Jurkat, Clone E6-1 (cell line): ENCODE results near the gene MKNK1.

ENCODE experiments used
- DNase-seq: peaks from one replicate; pipeline ENCODE4 v3.0.0-alpha.2; 2011; ENCODE audit warnings: low read depth, low spot score
- H3K4me3 ChIP-seq: 2 replicates; pipeline ENCODE4 v1.5.1; 2011; ENCODE audit warnings: mild to moderate bottlenecking, low read length, control low read depth, moderate library complexity

Gene MKNK1

DNA sequence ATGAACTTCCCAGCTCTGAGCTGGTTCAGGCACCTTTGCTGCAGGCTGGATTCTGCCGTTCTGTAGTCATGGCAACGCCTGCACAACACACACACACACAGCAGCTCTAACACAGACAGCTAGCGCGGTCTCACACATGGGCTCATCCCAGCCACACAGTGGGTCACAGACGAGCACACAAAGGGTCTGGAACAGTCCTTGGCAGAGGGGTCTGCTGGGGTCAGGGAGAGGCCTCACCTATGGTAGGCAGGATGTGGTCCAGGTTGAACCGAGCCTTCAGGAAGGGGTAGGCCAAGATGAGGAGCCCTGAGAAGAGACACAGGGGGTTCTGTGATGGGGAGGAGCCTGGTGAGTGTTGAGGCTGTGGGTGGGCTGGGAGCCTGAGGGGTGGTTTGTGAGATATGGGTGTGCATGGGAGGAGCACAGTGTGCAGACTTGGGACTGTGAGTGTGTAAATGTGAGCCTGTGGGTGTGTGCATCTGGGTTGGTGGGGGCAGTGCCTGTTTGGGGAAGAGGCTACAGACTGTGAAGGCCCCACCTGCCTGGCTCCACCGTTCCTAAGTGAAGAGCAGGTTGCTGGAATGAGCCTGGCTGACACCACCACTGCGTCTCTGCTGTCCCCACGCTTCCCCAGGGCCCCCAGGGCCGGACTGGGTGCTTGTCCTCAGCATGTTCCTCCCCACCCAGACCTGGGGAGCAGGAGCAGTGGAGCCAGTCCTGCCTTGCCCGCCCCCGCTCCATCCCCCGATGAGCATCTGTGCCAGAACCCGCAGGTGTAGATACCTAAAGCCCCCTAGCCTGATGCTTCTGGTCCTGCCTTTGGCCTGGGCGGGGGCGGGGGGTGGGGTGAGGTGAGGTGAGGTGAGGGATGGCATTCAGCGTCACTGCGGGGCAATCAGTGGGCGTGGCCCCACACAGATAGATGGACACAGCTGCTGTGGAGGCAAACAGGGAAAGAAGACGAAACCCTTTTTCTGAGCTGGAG, 54.1 kb downstream of the MKNK1 start:
- no peak overlapping the region for H3K4me3 ChIP-seq
- peak; percentile 65 for DNase-seq

DNA sequence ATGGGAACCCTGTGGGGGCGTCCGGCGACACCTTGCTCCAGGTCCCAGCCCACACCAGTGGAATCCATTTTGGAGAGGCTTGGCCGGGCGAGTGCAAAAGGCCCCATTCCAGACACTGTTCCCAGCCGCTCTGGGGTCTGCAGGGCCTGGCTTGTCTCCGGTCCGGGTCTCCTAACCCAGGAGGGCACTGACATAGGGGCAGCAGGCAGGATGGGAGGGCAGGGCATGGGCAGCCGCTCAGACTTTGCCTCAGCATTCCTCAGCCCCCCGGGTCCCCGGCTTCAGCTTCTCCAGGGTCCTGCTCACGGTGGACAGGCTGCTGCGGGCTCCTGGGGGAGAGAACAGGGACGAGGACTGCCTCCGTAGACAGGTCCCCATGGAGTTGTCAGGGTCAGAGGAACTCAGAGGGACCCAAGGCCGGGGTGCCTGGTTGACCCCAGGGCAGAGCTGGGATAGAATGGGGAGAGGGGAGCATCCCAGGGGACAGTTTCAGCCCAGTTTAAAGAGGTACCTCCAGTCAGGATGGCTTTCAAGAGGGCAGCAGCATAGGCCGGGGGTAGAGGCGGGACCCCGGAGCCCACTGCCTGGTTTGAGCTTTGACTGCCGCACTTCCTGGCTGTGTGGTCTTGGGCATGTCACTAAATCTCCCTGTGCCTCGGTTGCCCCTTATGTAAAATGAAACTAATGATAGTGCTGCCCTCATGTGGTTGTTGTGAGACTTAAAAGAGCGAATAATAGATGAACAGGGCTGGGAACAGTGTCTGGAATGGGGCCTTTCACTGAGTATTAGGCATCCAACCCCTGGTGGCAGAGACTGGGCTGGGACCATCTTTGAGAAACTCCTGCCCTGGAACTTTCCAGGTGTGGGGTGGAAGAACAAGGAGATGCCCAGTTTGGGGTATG, 56.3 kb downstream of the MKNK1 start:
- no peak overlapping the region for H3K4me3 ChIP-seq
- peak; percentile 65 for DNase-seq

- DNase-seq: no peak
- no peak overlapping the region for H3K4me3 ChIP-seq
Observed at GRCh38 chr1:46546210-46546609, 57.9 kb downstream of the MKNK1 start.

DNA sequence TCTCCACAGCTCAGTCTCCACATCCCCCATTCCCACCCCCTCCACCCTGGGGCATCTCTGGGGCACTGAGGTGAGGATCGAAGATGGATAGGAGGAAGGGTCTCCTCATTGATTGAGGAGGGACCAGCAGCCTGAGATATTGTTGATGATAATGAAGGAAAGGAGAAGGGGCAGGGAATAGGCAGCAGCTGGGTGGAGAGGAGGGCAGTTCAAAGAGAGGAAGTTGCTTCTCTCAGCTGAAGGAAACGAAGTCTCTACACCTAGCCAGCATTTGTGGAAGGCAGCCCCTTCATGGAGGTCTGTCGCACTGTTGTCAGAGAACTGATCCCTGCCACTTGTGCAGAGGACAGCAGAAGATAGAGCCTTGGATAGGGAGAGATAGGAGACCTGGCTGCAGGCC, 58.3 kb downstream of the MKNK1 start:
- H3K4me3 ChIP-seq: no peak overlapping the region
- DNase-seq: no peak

DNA sequence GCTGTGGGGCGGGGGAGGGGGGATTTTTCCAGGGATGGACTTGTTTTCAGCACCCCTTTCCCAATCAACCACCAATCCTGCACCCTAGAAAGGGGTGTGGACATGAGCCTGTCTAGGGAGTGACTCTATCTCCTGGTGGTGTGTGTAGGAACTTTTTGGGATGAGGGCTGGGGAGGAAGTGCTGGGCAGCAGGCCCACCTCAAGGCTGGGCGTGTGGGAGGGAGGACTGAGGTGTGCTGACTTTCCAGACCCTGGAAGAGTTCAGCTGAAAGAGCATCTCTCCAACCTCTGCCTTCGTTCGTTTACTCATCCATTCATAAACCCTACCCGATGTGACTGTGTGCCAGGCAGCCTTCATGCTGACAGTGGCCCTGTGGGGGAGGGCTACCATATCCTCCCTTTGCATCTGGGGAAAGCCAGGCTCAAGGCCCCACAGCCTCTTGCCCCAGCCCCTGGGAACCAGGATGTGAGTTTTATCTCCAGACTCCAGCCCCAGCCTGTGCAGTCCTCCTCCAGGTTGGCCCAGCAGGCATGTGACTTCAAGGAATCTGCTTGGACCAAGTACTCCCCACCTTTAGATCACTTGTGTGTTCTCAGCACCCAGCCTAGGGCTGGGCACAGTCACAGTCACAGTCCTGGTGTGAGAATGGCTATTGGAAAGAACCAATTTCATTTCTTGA, 59.4 kb downstream of the MKNK1 start:
- H3K4me3 ChIP-seq: no peak overlapping the region
- no peak for DNase-seq

DNA sequence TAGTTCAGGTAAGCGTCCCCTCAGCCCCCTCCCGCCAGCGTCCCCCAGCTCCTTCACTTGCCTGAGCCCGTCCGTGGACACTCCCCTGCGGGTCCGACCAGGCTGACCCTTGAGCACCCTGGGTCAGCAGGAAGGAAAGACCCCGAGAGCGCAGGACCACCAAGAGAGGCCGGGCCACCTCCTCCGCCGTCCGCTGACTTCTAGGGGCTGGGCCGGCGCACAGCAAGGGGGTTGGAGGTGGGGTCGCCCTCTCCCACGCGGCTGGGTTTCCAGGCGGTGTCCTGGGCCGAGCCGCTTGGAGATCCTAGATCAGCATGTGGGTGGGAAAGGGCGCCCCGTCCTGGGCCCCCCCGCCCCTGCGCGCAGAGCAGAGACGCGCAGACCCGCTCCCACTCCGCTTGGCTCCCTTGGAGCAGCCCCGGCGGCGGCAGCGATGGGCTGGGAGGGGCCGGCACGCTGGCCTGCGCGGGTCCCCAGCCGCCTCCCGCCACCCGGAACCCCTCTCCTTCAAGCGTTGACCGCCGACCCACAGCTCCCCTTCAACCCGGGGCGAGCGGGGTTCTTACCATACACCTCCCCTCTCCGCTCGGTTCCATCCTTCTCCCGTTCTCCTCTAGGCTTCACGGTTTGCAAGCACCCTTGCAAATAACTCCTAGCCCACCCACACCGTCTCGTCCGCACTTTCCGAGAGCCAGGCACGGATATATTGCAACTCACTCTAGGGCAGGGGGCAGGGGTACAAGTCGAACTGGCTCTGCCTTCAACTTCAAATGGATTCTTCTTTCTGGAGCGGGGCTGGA, 60.1 kb downstream of the MKNK1 start:
- no peak for DNase-seq
- H3K4me3 ChIP-seq: no peak overlapping the region

DNA sequence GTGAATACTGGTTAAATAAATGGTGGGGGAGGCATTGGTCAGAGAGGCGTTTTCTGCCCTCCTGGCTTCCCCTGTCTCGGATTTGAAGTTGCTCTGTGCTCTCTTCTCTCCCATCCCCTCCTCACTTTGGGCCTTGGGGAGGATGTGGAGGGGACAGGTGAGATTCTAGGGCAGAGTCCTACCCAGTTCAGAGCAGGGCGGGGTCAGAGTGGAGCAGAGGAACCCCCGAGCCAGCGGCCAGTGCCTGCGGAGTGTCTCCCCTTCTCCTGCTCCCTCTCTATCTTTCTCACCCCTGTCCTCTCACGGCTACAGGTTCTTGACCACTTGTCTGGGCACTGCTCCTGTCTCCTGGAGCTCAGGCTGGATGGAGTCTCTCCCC, 60.7 kb downstream of the MKNK1 start:
- no peak for DNase-seq
- H3K4me3 ChIP-seq: no peak overlapping the region

DNA sequence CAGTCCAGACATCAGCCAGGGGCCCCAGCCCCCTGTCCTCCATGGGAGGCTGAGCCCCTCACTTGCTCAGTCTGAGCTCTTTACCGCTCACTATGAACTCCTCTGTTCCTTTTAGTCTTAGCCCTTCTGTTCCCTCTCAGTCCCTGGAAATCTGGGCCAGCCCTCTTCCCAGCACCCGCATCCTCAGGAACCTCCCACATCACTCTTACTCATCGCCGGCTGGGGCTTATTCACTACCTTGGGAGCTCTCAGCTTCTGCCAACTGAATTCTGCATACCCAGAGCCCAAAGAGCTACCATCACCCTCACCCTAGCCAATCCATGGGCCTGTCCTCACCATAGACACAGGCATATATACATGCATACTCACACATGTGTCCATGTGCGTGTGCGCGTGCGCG, 64.1 kb downstream of the MKNK1 start:
- DNase-seq: no peak
- H3K4me3 ChIP-seq: no peak overlapping the region

- DNase-seq: no peak
- H3K4me3 ChIP-seq: no peak overlapping the region
Observed at GRCh38 chr1:46538147-46538546, 65.9 kb downstream of the MKNK1 start.

GRCh38 chr1:46537651-46538050, 66.4 kb downstream of the MKNK1 start:
- DNase-seq: no peak
- H3K4me3 ChIP-seq: no peak overlapping the region

- H3K4me3 ChIP-seq: no peak overlapping the region
- DNase-seq: no peak
Observed at GRCh38 chr1:46536527-46536926, 67.5 kb downstream of the MKNK1 start.

GRCh38 chr1:46535063-46535462, 69.0 kb downstream of the MKNK1 start:
- DNase-seq: no peak

GRCh38 chr1:46533179-46533864, 70.7 kb downstream of the MKNK1 start:
- no peak for DNase-seq
- peak overlapping the region; percentile 37 for H3K4me3 ChIP-seq

More at GRCh38 chr1:46535063-46535462, 69.0 kb downstream of the MKNK1 start:
- H3K4me3 ChIP-seq: no peak overlapping the region

DNA sequence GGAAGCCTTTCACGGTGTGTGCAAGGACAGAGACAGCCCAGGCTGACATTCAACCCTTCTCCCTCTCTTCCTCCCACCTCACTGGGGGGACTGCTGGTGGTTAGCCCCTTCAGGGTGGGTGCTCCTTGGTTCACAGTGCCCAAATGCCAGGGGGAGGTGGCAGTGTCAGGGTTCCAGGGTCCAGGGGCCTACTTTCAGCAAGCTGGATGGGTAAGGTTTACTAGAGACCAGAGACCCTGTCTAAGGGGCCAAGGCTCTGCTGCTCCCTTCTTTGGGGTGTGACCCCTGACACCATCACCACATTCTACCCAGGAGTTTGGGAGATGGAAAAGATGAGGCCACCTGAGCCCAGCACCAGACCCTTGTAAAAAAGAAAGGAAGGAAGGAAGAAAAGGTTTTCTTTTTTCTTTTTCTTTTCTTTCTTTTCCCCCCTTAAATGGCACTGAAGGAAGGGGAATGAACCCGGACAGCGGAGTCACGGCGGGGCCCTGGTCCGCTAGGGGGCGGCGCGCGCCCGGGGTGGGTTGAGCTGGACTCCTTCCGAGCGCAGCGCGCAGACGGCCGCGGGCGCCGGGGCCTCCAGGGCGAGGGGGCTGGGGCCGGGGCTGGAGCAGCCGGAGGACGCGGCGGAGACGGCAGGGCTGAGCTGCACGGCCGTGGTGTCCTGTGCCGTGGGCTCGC, 71.4 kb downstream of the MKNK1 start:
- no peak for DNase-seq

DNA sequence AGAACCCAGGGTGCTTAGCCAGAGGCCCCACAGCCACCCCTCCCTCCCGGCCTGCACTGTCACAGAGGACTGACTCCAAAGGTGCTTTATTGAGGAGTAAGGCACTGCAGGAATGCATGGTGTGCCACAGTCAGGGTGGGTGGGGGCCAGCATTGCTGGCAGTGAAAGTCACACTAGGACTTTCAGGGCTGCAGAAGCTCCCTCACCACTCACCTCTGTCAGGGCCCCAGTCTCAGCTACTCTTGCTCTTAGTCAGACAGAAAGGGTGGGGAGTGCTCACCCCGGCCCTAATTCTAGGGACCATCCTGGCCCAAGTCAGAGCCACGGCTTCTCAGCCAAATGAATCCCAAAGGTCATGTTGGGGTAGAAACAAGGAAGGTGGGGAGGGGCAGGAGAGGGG, 72.0 kb downstream of the MKNK1 start:
- no peak for DNase-seq
- H3K4me3 ChIP-seq: no peak overlapping the region

More for the DNA sequence above, 71.4 kb downstream of the MKNK1 start:
- peak overlapping the region; percentile 37 for H3K4me3 ChIP-seq

DNA sequence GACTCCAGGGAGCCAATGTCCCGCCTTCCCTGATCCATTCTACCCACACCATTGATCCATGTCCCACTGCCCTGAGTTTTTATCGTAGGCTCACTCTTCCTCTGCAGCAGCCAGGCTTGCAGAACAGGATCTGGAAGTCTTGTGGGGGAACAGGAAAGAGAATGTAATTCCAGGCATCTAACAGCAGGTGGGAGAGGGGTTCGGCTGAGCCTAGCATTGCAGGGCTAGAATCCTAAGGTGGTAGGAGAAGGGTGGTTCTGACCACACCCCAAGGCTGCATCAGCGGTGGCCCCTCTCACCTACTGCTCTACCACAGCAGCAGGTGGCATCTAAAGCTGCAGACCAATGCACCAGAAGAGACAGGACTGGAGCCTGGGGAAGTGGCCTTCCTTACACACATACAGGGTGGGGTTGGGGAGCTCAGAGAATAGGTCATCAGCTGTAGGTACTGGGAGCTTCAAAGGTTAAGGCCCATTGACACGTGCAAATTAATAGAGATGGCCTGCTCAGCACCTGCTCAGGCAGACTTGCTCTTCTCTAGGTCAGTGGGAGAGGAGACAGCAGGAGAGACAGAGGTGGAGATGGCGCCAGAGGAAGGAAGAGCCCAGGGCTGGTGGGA, 73.2 kb downstream of the MKNK1 start:
- H3K4me3 ChIP-seq: no peak overlapping the region
- no peak for DNase-seq

DNA sequence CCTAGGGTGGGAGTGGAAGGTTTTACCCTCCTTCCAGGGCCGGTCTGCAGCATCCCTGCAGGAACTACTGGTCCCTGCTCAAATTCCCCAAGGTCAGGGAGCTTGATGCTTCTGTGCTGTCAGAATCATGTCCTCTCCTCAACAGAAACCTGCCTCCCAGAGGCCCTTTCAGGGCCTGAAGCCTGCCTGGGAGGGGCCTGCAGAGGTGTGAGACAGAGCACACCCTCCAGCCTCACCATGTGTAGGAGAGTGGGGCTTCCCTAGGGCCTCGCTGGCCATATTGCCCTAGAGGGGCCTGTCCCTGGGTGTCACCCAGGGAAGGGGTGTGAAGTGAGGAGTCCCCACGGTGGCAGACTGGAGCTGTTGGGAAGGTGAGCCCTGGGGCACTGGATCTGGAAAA, 73.8 kb downstream of the MKNK1 start:
- H3K4me3 ChIP-seq: no peak overlapping the region
- no peak for DNase-seq
